Measurements from ENCODE around the gene RSPO3. TPM values are rescaled to one million over a fixed set of nuclear protein-coding genes. Genes with fewer than 3 reads are reported as not detected.

RSPO3 gene
- total RNA-seq, 6 experiments from 2014 or later: 0.75 to 3.6 (median 1.3) TPM

GRCh38 chr6:127178746-127179145 is 60.3 kb downstream of the RSPO3 start:
- Histone ChIP-seq H3K27ac (no peak overlapping the region), H3K9me3 (no peaks in the 10 kb centered on the region), H3K4me1 (no peaks in the 10 kb centered on the region), H3K27me3 (no peaks in the 10 kb centered on the region), H3K36me3 (no peaks in the 10 kb centered on the region), H3K4me3 (no peak overlapping the region)
- TF ChIP-seq POLR2A (IDR thresholded peaks at IDR 0.05): no peak
- no peak for TF ChIP-seq CTCF (IDR thresholded peaks at IDR 0.05)
- intact Hi-C loops (cut with DNase I): no loop called here
- ATAC-seq (no peak), DNase-seq (no peak)
- WGBS (ENCODE audit: insufficient coverage, low coverage, low lambda C conversion rate, missing lambda C conversion rate): 82% methylated on average over 1 of the region's 1 CpG

- Histone ChIP-seq H3K9me3 (no peaks in the 10 kb centered on the region), H3K27me3 (no peaks in the 10 kb centered on the region), H3K36me3 (no peaks in the 10 kb centered on the region), H3K27ac (no peak overlapping the region), H3K4me1 (no peaks in the 10 kb centered on the region), H3K4me3 (no peak overlapping the region)
- DNase-seq (no peak), ATAC-seq (no peak)
- no peak for TF ChIP-seq CTCF (IDR thresholded peaks at IDR 0.05)
- no peak for TF ChIP-seq POLR2A (IDR thresholded peaks at IDR 0.05)
- intact Hi-C loops (cut with DNase I): loop anchor here in 1 of 2 donors (10.0 kb wide), 1 partner anchor 84 kb away; the partner anchor contains the start of gene RNF146
Observed at GRCh38 chr6:127180426-127180825, 62.0 kb downstream of the RSPO3 start.

GRCh38 chr6:127182501-127182900 is 64.0 kb downstream of the RSPO3 start:
- Histone ChIP-seq H3K4me1 (no peaks in the 10 kb centered on the region), H3K4me3 (no peak overlapping the region), H3K9me3 (no peaks in the 10 kb centered on the region), H3K27ac (no peak overlapping the region), H3K27me3 (no peaks in the 10 kb centered on the region), H3K36me3 (no peaks in the 10 kb centered on the region)
- no peak for TF ChIP-seq POLR2A (IDR thresholded peaks at IDR 0.05)
- no peak for TF ChIP-seq CTCF (IDR thresholded peaks at IDR 0.05)
- intact Hi-C loops (cut with DNase I): loop anchor here in 1 of 2 donors (10.0 kb wide), 1 partner anchor 82 kb away; the partner anchor contains the start of gene RNF146
- DNase-seq (no peak), ATAC-seq (no peak)
- WGBS (ENCODE audit: insufficient coverage, low coverage, low lambda C conversion rate, missing lambda C conversion rate): 73% methylated on average over 1 of the region's 1 CpG

GRCh38 chr6:127185437-127185995 is 67.0 kb downstream of the RSPO3 start:
- TF ChIP-seq CTCF (IDR thresholded peaks at IDR 0.05): no peak
- no peak for TF ChIP-seq POLR2A (IDR thresholded peaks at IDR 0.05)
- no peak for ATAC-seq
- intact Hi-C loops (cut with DNase I): loop anchor here in 1 of 2 donors (10.0 kb wide), 1 partner anchor 79 kb away; the partner anchor contains the start of gene RNF146
- no peak for DNase-seq
- WGBS (ENCODE audit: insufficient coverage, low coverage, low lambda C conversion rate, missing lambda C conversion rate): 69% methylated on average over 3 of the region's 3 CpGs
- Histone ChIP-seq H3K4me3 (no peak overlapping the region), H3K36me3 (no peaks in the 10 kb centered on the region), H3K27me3 (no peaks in the 10 kb centered on the region), H3K4me1 (no peaks in the 10 kb centered on the region), H3K27ac (no peak overlapping the region), H3K9me3 (no peaks in the 10 kb centered on the region)

All from right lobe of liver (tissue), 6 donors.